NCI-H82 treated with DMSO at 0.1 percent for 48 hours (cell line): ENCODE results near the gene TXNDC17.
A peak's percentile ranks its signal among the peaks of the same experiment; 100 is the strongest.
"Not testable (repeated sequence)": the region's sequence is repeated elsewhere in the genome, so short reads cannot be mapped to it uniquely, and the experiment has no call there.

Experiments
- DNase-seq: peaks from one replicate; lab custom pipeline; 2025; ENCODE audit not compliant: unreplicated experiment; lab: John Stamatoyannopoulos, UW

The TXNDC17 gene

GRCh38 chr17:6636616-6637457 lies 4.0 kb upstream of the TXNDC17 start:
- DNase-seq, result no peak

- DNase-seq, result no peak
These were observed 3.4 kb upstream of the TXNDC17 start for GRCh38 chr17:6637458-6637840.

GRCh38 chr17:6638046-6638908 lies 2.6 kb upstream of the TXNDC17 start:
- DNase-seq, result no peak

GRCh38 chr17:6639014-6639585 lies 1.8 kb upstream of the TXNDC17 start:
- no peak for DNase-seq

GRCh38 chr17:6639586-6640535 lies 999 bp upstream of the TXNDC17 start:
- no peak for DNase-seq

- DNase-seq, result peak; percentile 76
These were observed 495 bp downstream of the TXNDC17 start for GRCh38 chr17:6641247-6641863.

GRCh38 chr17:6642592-6642991 lies 1.7 kb downstream of the TXNDC17 start:
- no peak for DNase-seq

GRCh38 chr17:6643451-6644125 lies 2.7 kb downstream of the TXNDC17 start:
- no peak for DNase-seq

GRCh38 chr17:6648181-6648580 lies 7.3 kb downstream of the TXNDC17 start:
- DNase-seq, result no peak

GRCh38 chr17:6651354-6651918 lies 10.6 kb downstream of the TXNDC17 start, which contains the start of the genes C17orf100 and MED31:
Gene C17orf100 (plus strand): TSS chr17:6651762. CDS start chr17:6651914, 152 bp downstream.
Gene MED31 (minus strand): TSS chr17:6651605. CDS start chr17:6651528, 77 bp downstream.
- DNase-seq, result peak; percentile 80

- no peak for DNase-seq
These were observed 11.1 kb downstream of the TXNDC17 start for GRCh38 chr17:6651919-6652452.

- peak; percentile 21 for DNase-seq
These were observed 14.2 kb downstream of the TXNDC17 start for GRCh38 chr17:6654841-6655731.

- not testable (repeated sequence) for DNase-seq
These were observed 15.0 kb downstream of the TXNDC17 start for GRCh38 chr17:6655732-6656361.

GRCh38 chr17:6656797-6657632 lies 16.2 kb downstream of the TXNDC17 start:
- not testable (repeated sequence) for DNase-seq

- no peak for DNase-seq
These were observed 16.9 kb downstream of the TXNDC17 start for GRCh38 chr17:6657633-6658287.

GRCh38 chr17:6658411-6658810 lies 17.6 kb downstream of the TXNDC17 start:
- DNase-seq, result not testable (repeated sequence)
